SHP77 treated with DMSO at 0.1 percent for 48 hours (cell line): Measurements from ENCODE around the gene KCNJ10.

Source experiments
- DNase-seq: peaks from one replicate; lab custom pipeline; 2025; lab: John Stamatoyannopoulos, UW

KCNJ10 gene

GRCh38 chr1:160024195-160024905 is 45.6 kb downstream of the KCNJ10 start:
- no peak for DNase-seq

GRCh38 chr1:160022330-160023310 is 47.3 kb downstream of the KCNJ10 start:
- DNase-seq, result no peak

- DNase-seq, result no peak
These were observed 48.4 kb downstream of the KCNJ10 start for GRCh38 chr1:160021376-160022074.

GRCh38 chr1:160020196-160020595 is 49.8 kb downstream of the KCNJ10 start:
- no peak for DNase-seq

GRCh38 chr1:160018900-160019299 is 51.1 kb downstream of the KCNJ10 start:
- DNase-seq, result no peak

GRCh38 chr1:160018347-160018746 is 51.6 kb downstream of the KCNJ10 start:
- no peak for DNase-seq

GRCh38 chr1:160017592-160017991 is 52.4 kb downstream of the KCNJ10 start:
- DNase-seq, result no peak

GRCh38 chr1:160011781-160012180 is 58.2 kb downstream of the KCNJ10 start:
- DNase-seq, result no peak

GRCh38 chr1:160009801-160010200 is 60.2 kb downstream of the KCNJ10 start:
- DNase-seq, result no peak

GRCh38 chr1:160009081-160009480 is 60.9 kb downstream of the KCNJ10 start:
- DNase-seq, result no peak

- peak; percentile 2 for DNase-seq
These were observed 62.3 kb downstream of the KCNJ10 start for GRCh38 chr1:160007577-160008200.

- no peak for DNase-seq
These were observed 63.5 kb downstream of the KCNJ10 start for GRCh38 chr1:160006312-160006940.

GRCh38 chr1:160005070-160005469 is 64.9 kb downstream of the KCNJ10 start:
- no peak for DNase-seq

GRCh38 chr1:160004425-160004824 is 65.5 kb downstream of the KCNJ10 start:
- DNase-seq, result no peak

- no peak for DNase-seq
These were observed 66.0 kb downstream of the KCNJ10 start for GRCh38 chr1:160004001-160004400.

- no peak for DNase-seq
These were observed 68.5 kb downstream of the KCNJ10 start for GRCh38 chr1:160001440-160001839.

- DNase-seq, result no peak
These were observed 70.8 kb downstream of the KCNJ10 start for GRCh38 chr1:159999204-159999603.

- no peak for DNase-seq
These were observed 73.3 kb downstream of the KCNJ10 start for GRCh38 chr1:159996653-159997052.

GRCh38 chr1:159994896-159995295 is 75.1 kb downstream of the KCNJ10 start:
- no peak for DNase-seq

GRCh38 chr1:159993911-159994310 is 76.0 kb downstream of the KCNJ10 start:
- no peak for DNase-seq

- DNase-seq, result no peak
These were observed 77.8 kb downstream of the KCNJ10 start for GRCh38 chr1:159992161-159992560.
